T-helper 2 cell treated with Interferon-gamma antibody and Interleukin-4, amounts not matched to agents 100 ng/mL and 5 ng/mL, for 36 hours (primary cell): ENCODE data around the gene SSR3. TPM values are rescaled to one million over a fixed set of nuclear protein-coding genes. Genes with fewer than 3 reads are reported as not detected.

Experiments
- intact Hi-C: fragments of 100-400 bp; cut with micrococcal nuclease; formaldehyde crosslinking; loops from one replicate; pipeline ENCODE4 v1.15.1; 2023
- total RNA-seq: library from RNA; stranded (reverse); gene quantifications from 2 replicates; pipeline ENCODE4 v1.2.3, GENCODE V29; 2022

Gene SSR3
- total RNA-seq, 1 donor from 2014 or later = 164 TPM

- intact Hi-C loops = no loop called here
Measured at GRCh38 chr3:156493887-156494286, 61.0 kb downstream of the SSR3 start.

GRCh38 chr3:156492801-156493261, 62.1 kb downstream of the SSR3 start:
- intact Hi-C loops = no loop called here

DNA sequence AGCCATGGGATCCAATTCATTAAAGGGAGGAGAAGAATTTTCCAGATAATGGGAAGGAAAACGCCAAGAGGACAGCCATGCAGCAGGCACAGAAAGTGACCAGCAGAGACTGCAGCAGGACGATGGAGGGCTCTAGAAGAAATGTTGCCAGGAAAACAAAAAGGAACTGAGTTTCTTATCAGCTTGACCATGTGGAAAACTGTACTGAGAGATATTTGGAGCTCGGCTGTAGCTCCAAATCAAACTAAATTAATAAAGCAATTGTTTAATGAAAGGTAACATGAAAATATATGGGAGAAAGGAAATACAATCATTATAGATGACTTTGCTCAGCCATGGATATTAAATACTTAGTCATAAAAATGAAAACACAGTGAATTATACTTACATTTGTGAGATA, 63.7 kb downstream of the SSR3 start:
- intact Hi-C loops = no loop called here

Other genes starting within 250 kb of the SSR3 start
- 58.4 and 62.6 TPM in 2 replicates for gene TIPARP, start 119.5 kb upstream of the SSR3 start, total RNA-seq